Measurements from ENCODE around the gene RAPGEF4. TPM values are rescaled to one million over a fixed set of nuclear protein-coding genes. Genes with fewer than 3 reads are reported as not detected.

RAPGEF4 gene
- total and polyA plus RNA-seq, 2 of the 8 experiments (the other 6 are each of a cell fraction or from before 2014, with no cell fraction given) = 1.2 to 2.6 TPM

DNA sequence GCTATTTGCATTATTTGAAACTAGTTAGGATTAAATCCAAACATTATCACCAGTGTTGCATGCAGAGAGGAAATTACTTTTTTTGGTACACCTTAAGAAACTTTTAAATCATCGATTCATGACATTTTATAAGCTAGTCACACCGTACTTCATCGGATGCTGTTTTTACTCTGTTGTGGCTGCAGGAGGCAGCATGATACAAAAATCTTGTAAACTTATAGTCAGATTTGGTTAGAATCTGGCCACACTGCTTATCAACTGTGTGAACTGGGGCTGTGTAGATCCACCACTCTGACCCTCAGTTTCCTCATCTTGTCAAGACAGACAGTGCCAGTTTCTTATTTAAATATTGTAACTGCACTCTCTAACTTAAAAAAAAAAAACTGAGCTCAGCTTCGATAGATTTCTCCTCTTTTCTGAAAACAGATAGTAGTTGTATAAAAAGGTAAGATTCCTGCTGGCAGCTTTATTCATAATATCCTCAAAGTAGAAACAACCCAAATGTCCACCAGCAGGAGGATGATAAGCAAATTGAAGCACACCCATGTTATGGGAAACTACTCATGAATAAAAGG lies 77.8 kb downstream of the RAPGEF4 start:
- Histone ChIP-seq H3K27ac (ENCODE audit: low read depth, low read length) (no peak overlapping the region), H2AFZ (ENCODE audit: low read length) (no peak overlapping the region), H4K20me1 (replicated peaks in 1 of 2; ENCODE audit: control insufficient read depth in 1 of 2, insufficient read depth in 2 of 2, low read length in 2 of 2) (no peaks in the 10 kb centered on the region), H2BK12ac (ENCODE audit: low read depth, low read length) (no peak overlapping the region), H2AK5ac (ENCODE audit: low read depth, low read length) (no peak overlapping the region), H4K8ac (ENCODE audit: extremely low read depth, insufficient read depth, low read length) (no peak overlapping the region), H2BK15ac (ENCODE audit: low read length) (no peak overlapping the region), H2BK120ac (replicated peaks; ENCODE audit: low read depth, low read length) (no peak overlapping the region), H3K27me3 (replicated peaks in 1 of 4; ENCODE audit: control insufficient read depth in 3 of 4, extremely low read depth in 1 of 4, insufficient read depth in 3 of 4, low read length in 3 of 4) (no peaks in the 10 kb centered on the region), H3K18ac (ENCODE audit: extremely low read depth, low read length) (no peak overlapping the region), H3K4me3 (ENCODE audit: extremely low read depth in 1 of 4, insufficient read depth in 2 of 4, low read depth in 3 of 4, low read length in 4 of 4) (no peak overlapping the region), H3K79me2 (ENCODE audit: control insufficient read depth in 1 of 2, insufficient read depth in 2 of 2, low read length in 2 of 2) (no peaks in the 10 kb centered on the region), H2BK20ac (ENCODE audit: low read length) (no peak overlapping the region), H3K36me3 (ENCODE audit: control insufficient read depth in 2 of 4, insufficient read depth in 4 of 4, low read length in 3 of 4) (no peaks in the 10 kb centered on the region), H3K79me1 (ENCODE audit: low read depth, low read length) (no peaks in the 10 kb centered on the region), H3K56ac (replicated peaks; ENCODE audit: insufficient read length, low read depth, low read length) (no peak overlapping the region), H3K4me1 (replicated peaks in 1 of 4; ENCODE audit: control insufficient read depth in 3 of 4, insufficient read depth in 4 of 4, low read length in 3 of 4) (no peaks in the 10 kb centered on the region), H4K91ac (replicated peaks; ENCODE audit: insufficient read length, low read length) (no peak overlapping the region), H3K4ac (replicated peaks; ENCODE audit: insufficient read length, low read depth, low read length) (no peak overlapping the region), H3K9ac (replicated peaks in 1 of 4; ENCODE audit: extremely low read depth in 1 of 4, low read depth in 3 of 4, low read length in 3 of 4) (no peak overlapping the region), H3K23ac (ENCODE audit: insufficient read length) (no peak overlapping the region), H3K4me2 (ENCODE audit: insufficient read depth in 1 of 2, low read depth in 2 of 2, low read length in 2 of 2) (no peak overlapping the region), H3K9me3 (ENCODE audit: insufficient read depth in 2 of 2, low read depth in 1 of 2, low read length in 1 of 2) (no peaks in the 10 kb centered on the region), H2BK5ac (ENCODE audit: low read depth, low read length) (no peak overlapping the region), H4K5ac (ENCODE audit: insufficient read length, low read depth, low read length) (no peak overlapping the region), H3K23me2 (ENCODE audit: low read depth, low read length) (no peaks in the 10 kb centered on the region), H3K14ac (ENCODE audit: insufficient read length) (no peak overlapping the region)
- POLR2A ChIA-PET (ENCODE audit: partially characterized antibody) = no interaction called here
- peak; percentile 48 for FAIRE-seq
- TF ChIP-seq CREB1 (IDR thresholded peaks at IDR 0.05) = no peak
- no peak for TF ChIP-seq EP300 (IDR thresholded peaks at IDR 0.05; ENCODE audit: borderline replicate concordance in 1 of 2, low read depth in 2 of 2, low read length in 2 of 2)
- TF ChIP-seq RAD21 (IDR thresholded peaks at IDR 0.05 in 1 of 2, conservative IDR thresholded peaks at IDR 0.05 in 1 of 2; ENCODE audit: low read depth in 2 of 2, low read length in 2 of 2) = peak; percentile 44 to 58
- TF ChIP-seq, protein P1, sequence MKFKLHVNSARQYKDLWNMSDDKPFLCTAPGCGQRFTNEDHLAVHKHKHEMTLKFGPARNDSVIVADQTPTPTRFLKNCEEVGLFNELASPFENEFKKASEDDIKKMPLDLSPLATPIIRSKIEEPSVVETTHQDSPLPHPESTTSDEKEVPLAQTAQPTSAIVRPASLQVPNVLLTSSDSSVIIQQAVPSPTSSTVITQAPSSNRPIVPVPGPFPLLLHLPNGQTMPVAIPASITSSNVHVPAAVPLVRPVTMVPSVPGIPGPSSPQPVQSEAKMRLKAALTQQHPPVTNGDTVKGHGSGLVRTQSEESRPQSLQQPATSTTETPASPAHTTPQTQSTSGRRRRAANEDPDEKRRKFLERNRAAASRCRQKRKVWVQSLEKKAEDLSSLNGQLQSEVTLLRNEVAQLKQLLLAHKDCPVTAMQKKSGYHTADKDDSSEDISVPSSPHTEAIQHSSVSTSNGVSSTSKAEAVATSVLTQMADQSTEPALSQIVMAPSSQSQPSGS (IDR thresholded peaks at IDR 0.05; ENCODE audit: low read length) = no peak
- TF ChIP-seq CTCF (IDR thresholded peaks at IDR 0.05; ENCODE audit: control extremely low read depth in 1 of 3, insufficient read depth in 1 of 3, low read depth in 1 of 3, low read length in 3 of 3) = peak in 2 of 3 experiments; percentile 30 to 48; a peak in 2 of 4 replicates
- no peak for TF ChIP-seq SRF (IDR thresholded peaks at IDR 0.05; ENCODE audit: low read depth, low read length)
- 83% methylated on average over 4 of the region's 4 CpGs; no CpG with 5 or more reads in 1 of the 2 experiments for WGBS, 2 experiments (ENCODE audit: extremely low coverage in 1 of 2, insufficient coverage in 1 of 2, insufficient read length in 1 of 2, insufficient replicate concordance in 2 of 2, low coverage in 1 of 2, low lambda C conversion rate in 2 of 2, missing lambda C conversion rate in 1 of 2)
- CTCF ChIA-PET (ENCODE audit: partially characterized antibody) = interaction anchor here (0.6 to 2.0 kb wide), 18 partner anchors 9 to 1308 kb away, joined by 3 to 22 read pairs (median 4); no protein-coding TSS in a partner anchor
- DNase-seq (ENCODE audit: low read depth in 1 of 2, low spot score in 2 of 2) = no peak

Measured in H1 (cell line).